H1 (cell line): ENCODE measurements around the gene PPARD. TPM values are rescaled to one million over a fixed set of nuclear protein-coding genes. Genes with fewer than 3 reads are reported as not detected.

Experiments used
- BACH1 ChIP-seq: IDR thresholded peaks from 2 replicates; pipeline ENCODE4 v1.6.1; 2012; ENCODE audit warnings: low read length, improper control_type of control experiment
- KDM1A ChIP-seq: fragments of 200-600, 300-600 bp; sonication (generic); IDR thresholded peaks from 2 replicates; pipeline ENCODE4 v1.7.1; 2016; ENCODE audit warnings: mild to moderate bottlenecking, low read length, borderline replicate concordance
- NANOG ChIP-seq: IDR thresholded peaks from 2 replicates; pipeline ENCODE4 v1.6.1; 2011; ENCODE audit warnings: low read length, low read depth, mild to moderate bottlenecking, inconsistent platforms; ENCODE audit not compliant: insufficient read depth, poor library complexity, severe bottlenecking
- TAF7 ChIP-seq: optimal IDR thresholded peaks from 2 replicates; pipeline ENCODE3; 2011; ENCODE audit warnings: low read depth, mild to moderate bottlenecking, inconsistent platforms, low read length, moderate library complexity, borderline replicate concordance
- ZNF274 ChIP-seq: IDR thresholded peaks from 2 replicates; pipeline ENCODE4 v1.7.0; 2012; ENCODE audit warnings: low read length, borderline replicate concordance; ENCODE audit errors: extremely low read depth
- polyA plus RNA-seq, 7 experiments: library from polyadenylated mRNA; depleted of rRNA in 3 of 7; stranded (reverse) in 5 of 7; unstranded in 2 of 7; fragments of >200 nt in 5 of 7; fragments of 200-250 nt in 2 of 7; gene quantifications; 1 replicate in 5 of 7; 2 replicates in 1 of 7; 4 replicates in 1 of 7; pipeline versions ENCODE4 v1.2.1 to v1.2.3, GENCODE V29; 2011 to 2013; ENCODE audit warnings: missing spikeins in 2 of 7, mixed read lengths in 2 of 7
- total RNA-seq: library from RNA; stranded (reverse); fragmentation: NEBNext Ultra II Directional; extraction: Animal tissue kit (Norgen Biotek cat#: 25700); gene quantifications from 2 replicates; pipeline ENCODE4 v1.2.1, GENCODE V29; 2021
- TF ChIP-seq, protein P1 (sequence below): IDR thresholded peaks from 2 replicates; pipeline ENCODE4 v1.6.1; 2012; ENCODE audit warnings: inconsistent platforms

Gene PPARD
- total and polyA plus RNA-seq, 2 of the 8 experiments (the other 6 are each of a cell fraction or from before 2014, with no cell fraction given) = 14.6 to 14.9 TPM

DNA sequence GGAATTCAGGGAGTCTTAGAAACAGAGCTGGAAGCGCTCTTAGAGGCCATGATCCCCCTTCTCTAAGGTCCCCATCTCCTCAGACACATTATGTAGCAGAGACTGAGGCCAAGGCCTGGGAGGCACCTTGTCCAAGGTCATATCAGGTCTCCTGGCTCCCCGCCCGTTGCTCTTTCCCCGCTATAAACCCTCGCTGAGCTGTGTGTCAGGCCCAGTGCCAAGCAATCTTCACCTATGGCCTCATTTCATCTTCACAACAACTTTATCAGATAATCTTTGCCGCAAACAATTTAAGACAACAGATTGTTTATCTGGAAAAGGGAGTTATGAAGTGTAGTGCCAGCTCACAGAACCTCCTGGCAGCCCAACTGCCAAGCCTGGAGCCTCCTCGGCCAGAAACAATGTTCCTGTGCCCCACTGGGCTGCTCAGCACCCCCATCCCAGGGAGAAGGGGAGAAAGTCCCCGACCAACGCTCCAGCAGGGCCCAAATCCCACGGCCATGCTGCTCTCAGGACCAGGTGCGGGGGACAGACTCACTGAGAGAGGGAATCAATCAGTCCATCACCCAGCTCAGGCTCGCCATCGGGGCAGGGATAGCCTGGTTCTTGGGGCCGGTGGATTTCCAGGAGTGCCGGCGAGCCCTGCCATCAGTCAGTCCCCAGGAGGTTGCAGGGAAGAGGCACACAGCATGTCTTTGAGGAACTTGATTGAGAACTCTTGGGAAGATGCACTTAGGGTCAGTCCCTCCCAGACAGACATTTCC, 92.9 kb downstream of the PPARD start (continued):
- no peak for TF ChIP-seq ZNF274
- no peak for TF ChIP-seq NANOG
- no peak for TF ChIP-seq KDM1A
- TF ChIP-seq, protein P1, sequence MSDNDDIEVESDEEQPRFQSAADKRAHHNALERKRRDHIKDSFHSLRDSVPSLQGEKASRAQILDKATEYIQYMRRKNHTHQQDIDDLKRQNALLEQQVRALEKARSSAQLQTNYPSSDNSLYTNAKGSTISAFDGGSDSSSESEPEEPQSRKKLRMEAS = no peak
- no peak for TF ChIP-seq BACH1
- no peak for TF ChIP-seq TAF7
